Activated T-cell treated with anti-CD3 and anti-CD28 coated beads for 4 hours (primary cell): ENCODE results near the gene PCDHGA9.
"Not testable (repeated sequence)": the region's sequence is repeated elsewhere in the genome, so short reads cannot be mapped to it uniquely, and the experiment has no call there.

Experiments
- DNase-seq: peaks from one replicate; pipeline ENCODE4 v3.0.0-alpha.2; 2020

PCDHGA9 gene

DNA sequence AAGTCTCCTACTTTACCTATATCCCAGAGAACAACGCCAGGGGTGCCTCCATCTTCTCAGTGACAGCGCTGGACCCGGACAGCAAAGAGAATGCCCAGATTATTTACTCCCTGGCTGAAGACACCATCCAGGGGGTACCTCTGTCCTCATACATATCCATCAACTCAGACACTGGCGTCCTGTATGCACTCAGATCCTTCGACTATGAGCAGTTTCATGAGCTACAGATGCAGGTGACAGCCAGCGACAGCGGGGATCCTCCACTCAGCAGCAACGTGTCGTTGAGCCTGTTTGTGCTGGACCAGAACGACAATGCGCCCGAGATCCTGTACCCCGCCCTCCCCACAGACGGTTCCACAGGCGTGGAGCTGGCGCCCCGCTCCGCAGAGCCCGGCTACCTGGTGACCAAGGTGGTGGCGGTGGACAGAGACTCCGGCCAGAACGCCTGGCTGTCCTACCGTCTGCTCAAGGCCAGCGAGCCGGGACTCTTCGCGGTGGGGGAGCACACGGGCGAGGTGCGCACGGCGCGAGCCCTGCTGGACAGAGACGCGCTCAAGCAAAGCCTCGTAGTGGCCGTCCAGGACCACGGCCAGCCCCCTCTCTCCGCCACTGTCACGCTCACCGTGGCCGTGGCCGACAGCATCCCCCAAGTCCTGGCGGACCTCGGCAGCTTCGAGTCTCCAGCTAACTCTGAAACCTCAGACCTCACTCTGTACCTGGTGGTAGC lies 12.1 kb downstream of the PCDHGA9 start:
- not testable (repeated sequence) for DNase-seq

DNA sequence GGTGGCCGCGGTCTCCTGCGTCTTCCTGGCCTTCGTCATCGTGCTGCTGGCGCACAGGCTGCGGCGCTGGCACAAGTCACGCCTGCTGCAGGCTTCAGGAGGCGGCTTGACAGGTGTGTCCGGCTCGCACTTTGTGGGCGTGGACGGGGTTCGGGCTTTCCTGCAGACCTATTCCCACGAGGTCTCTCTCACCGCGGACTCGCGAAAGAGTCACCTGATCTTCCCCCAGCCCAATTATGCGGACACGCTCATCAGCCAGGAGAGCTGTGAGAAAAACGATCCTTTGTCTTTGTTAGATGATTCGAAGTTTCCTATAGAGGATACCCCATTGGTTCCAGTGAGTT lies 12.7 kb downstream of the PCDHGA9 start:
- not testable (repeated sequence) for DNase-seq

GRCh38 chr5:141417494-141418172 lies 15.1 kb downstream of the PCDHGA9 start, which contains the start of gene PCDHGB7:
Gene PCDHGB7, plus strand, starts transcription at chr5:141417677. Its CDS starts 183 bp downstream, at chr5:141417860.
- peak; percentile 17 for DNase-seq

- no peak for DNase-seq
Observed at GRCh38 chr5:141419074-141419880, 16.7 kb downstream of the PCDHGA9 start.

- DNase-seq = peak; percentile 36
Observed at GRCh38 chr5:141420855-141421488, 18.4 kb downstream of the PCDHGA9 start, which contains the start of gene PCDHGA11. Gene PCDHGA11, plus strand, starts transcription at chr5:141421051. Its CDS starts 177 bp downstream, at chr5:141421228.

GRCh38 chr5:141421489-141421855 lies 18.9 kb downstream of the PCDHGA9 start:
- DNase-seq = no peak

DNA sequence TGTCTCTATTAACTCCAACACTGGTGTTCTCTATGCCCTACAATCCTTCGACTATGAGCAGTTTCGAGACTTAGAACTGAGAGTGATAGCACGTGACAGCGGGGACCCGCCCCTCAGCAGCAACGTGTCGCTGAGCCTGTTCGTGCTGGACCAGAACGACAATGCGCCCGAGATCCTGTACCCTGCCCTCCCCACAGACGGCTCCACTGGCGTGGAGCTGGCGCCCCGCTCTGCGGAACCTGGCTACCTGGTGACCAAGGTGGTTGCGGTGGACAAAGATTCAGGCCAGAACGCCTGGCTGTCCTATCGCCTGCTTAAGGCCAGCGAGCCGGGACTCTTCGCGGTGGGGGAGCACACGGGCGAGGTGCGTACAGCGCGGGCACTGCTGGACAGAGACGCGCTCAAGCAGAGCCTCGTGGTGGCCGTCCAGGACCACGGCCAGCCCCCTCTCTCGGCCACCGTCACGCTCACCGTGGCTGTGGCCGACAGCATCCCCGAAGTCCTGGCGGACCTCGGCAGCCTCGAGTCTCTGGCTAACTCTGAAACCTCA lies 20.2 kb downstream of the PCDHGA9 start:
- no peak for DNase-seq

DNA sequence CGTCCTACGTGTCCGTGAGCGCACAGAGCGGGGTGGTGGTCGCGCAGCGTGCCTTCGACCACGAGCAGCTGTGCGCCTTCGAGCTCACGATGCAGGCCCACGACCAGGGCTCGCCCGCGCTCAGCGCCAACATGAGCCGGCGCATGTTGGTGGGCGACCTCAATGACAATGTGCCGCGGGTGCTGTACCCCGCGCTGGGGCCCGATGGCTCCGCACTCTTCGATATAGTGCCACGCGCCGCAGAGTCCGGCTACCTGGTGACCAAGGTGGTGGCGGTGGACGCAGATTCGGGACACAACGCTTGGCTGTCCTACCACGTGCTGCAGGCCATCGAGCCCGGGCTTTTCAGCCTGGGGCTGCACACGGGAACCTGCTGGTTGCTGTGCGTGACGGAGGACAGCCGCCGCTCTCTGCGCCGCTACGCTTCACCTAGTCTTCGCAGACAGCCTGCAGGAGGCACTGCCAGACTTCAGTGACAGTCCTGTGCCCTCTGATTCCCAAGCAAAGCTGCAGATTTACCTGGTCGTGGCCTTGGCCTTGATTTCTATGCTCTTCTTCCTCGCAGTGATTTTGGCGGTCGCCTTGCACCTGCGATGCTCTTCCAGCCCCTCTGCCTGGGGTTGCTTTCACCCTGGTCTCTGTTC lies 25.3 kb downstream of the PCDHGA9 start:
- DNase-seq = no peak

DNA sequence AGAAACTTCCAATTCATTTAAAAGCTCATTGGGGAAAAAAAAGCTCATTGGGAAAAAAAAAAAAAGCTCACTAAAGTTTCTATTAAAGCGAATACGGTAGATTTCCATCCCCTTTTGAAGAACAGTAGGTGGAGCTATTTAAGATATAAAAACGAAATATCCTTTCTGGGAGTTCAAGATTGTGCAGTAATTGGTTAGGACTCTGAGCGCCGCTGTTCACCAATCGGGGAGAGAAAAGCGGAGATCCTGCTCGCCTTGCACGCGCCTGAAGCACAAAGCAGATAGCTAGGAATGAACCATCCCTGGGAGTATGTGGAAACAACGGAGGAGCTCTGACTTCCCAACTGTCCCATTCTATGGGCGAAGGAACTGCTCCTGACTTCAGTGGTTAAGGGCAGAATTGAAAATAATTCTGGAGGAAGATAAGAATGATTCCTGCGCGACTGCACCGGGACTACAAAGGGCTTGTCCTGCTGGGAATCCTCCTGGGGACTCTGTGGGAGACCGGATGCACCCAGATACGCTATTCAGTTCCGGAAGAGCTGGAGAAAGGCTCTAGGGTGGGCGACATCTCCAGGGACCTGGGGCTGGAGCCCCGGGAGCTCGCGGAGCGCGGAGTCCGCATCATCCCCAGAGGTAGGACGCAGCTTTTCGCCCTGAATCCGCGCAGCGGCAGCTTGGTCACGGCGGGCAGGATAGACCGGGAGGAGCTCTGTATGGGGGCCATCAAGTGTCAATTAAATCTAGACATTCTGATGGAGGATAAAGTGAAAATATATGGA lies 27.9 kb downstream of the PCDHGA9 start, which contains the start of gene PCDHGA12:
PCDHGA12 (plus strand) TSS at position 176 of the 782 bp plus-strand sequence; CDS start at position 429, 253 bp downstream.
- no peak for DNase-seq

- DNase-seq = no peak
Observed at GRCh38 chr5:141431286-141431685, 28.7 kb downstream of the PCDHGA9 start.

DNA sequence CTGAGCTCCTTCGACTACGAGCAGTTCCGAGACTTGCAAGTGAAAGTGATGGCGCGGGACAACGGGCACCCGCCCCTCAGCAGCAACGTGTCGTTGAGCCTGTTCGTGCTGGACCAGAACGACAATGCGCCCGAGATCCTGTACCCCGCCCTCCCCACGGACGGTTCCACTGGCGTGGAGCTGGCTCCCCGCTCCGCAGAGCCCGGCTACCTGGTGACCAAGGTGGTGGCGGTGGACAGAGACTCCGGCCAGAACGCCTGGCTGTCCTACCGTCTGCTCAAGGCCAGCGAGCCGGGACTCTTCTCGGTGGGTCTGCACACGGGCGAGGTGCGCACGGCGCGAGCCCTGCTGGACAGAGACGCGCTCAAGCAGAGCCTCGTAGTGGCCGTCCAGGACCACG lies 29.7 kb downstream of the PCDHGA9 start:
- not testable (repeated sequence) for DNase-seq

DNA sequence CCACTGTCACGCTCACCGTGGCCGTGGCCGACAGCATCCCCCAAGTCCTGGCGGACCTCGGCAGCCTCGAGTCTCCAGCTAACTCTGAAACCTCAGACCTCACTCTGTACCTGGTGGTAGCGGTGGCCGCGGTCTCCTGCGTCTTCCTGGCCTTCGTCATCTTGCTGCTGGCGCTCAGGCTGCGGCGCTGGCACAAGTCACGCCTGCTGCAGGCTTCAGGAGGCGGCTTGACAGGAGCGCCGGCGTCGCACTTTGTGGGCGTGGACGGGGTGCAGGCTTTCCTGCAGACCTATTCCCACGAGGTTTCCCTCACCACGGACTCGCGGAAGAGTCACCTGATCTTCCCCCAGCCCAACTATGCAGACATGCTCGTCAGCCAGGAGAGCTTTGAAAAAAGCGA lies 30.1 kb downstream of the PCDHGA9 start:
- not testable (repeated sequence) for DNase-seq

DNA sequence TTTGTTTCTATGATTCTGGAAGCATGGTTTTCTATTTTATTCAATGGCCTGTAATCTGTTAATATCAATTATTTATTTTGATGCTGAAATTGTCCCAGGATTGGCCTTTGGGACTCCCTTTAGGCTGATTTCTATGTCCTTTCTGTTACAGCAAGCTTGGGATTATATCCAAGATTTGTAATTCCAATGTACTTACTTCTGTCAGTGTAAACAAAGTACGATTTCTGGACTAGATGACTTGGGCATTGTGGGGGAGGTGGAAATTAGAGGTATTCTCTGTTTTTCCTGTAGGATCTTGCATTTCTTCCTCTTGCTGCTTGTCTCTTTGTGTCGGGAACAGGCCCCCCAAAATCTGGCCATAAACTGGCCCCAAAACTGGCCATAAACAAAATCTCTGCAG lies 31.4 kb downstream of the PCDHGA9 start:
- DNase-seq = no peak

DNA sequence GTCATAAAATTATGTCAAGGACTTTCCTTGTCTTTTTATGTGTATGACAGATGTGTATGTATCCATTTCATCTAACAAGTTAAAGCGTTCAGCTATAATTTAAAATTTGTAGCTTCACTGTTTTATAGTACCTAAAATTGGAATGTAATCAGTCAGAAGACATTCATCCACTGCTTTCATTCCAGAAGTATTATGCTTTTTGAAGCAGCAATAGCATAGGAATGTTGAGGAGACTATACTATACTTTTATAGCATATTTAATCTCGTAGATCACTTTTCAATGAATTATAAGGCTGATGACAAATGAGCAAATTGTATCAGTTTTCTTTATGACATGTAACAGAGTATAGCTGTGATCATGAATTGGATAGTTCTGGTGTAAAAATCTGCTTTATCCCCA lies 34.6 kb downstream of the PCDHGA9 start:
- DNase-seq = no peak

DNA sequence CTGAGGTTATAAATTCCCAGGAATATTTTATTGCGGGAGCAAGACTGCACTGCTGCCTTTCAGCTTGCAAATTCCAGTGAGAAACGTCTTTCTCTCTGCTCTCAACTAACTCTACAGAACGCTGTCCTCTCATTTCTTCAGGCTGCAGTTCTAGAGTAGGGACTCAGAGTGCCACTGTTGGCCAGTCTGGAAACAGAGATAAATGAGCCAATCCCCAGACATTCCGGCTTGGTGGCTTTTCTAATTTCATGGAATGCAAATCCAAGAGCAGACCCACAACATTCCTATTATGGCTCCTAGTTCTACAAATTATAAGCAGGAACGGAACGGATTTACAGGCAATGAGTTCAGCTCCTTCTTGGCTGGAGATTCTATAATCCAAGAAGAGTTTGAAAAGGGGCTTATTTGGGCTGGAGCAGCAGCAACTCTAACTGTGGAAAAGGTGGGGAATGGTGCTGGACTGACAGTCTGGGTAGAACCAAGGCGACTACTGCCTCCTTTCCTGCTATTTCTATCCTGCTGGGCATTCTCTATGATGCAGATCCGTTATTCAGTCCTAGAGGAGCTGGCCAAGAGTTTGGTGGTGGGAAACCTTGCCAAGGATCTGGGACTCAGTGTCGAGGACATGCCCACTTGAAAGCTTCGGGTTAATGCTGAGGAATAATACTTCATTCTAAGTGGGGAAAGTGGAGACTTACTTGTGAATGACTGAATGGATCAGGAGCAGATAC lies 37.0 kb downstream of the PCDHGA9 start:
- no peak for DNase-seq

- DNase-seq = no peak
Observed at GRCh38 chr5:141440341-141440740, 37.8 kb downstream of the PCDHGA9 start.

- DNase-seq = no peak
Observed at GRCh38 chr5:141441571-141442170, 39.1 kb downstream of the PCDHGA9 start.
